Erythroblast (primary cell): ENCODE data around the gene PPT2.

ENCODE experiments used
- GATA1 ChIP-seq: IDR thresholded peaks from 2 replicates; pipeline ENCODE4 v1.6.1; 2011; ENCODE audit warnings: low read depth, mild to moderate bottlenecking, control low read depth, low read length, moderate library complexity
- POLR2A ChIP-seq: IDR thresholded peaks from 2 replicates; pipeline ENCODE4 v1.6.1; 2011; ENCODE audit warnings: mild to moderate bottlenecking, low read length

- peak; percentile 29 for TF ChIP-seq POLR2A
- no peak for TF ChIP-seq GATA1
Measured at GRCh38 chr6:32113386-32114352, 40.3 kb upstream of the PPT2 start.
